ENCODE measurements around the gene ZAR1L.

DNA sequence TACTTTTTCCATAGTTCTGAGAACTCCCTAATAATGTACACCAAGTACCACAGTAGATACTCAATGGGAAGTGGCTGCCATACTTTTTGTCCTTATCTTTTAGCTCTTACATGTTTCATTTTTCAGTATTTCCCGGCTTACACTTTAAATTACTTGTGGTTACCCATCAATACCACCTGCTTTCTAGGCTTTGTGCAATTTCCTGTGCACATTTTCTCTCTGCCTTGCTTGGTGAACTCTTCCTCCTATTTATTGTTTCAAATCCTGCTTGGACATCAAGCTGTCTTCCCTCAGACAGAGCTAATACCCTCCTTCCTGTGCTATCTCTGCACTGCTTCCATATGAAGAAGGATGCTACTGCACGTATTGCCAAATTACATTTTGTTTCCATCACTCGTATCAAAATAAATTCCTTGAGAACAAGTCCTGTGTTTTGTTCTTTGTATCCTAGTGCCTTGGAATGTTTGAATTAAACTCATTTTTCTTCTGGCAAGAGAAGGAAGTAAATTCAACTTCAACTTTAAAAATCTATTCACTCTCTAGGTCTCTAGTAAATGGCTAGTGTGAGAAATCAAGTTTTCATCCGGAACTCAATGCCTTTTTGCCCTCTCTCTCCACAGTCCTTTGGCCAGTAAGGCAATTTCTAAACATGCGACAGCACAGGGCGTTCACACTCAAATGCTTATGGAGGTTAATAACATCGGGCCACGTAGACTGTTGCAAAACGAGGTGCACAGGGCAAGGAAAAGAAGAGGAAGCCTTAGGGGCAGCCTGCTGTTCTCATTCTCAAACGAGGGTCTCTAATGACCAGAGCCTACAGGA lies 5.6 kb downstream of the ZAR1L start:
- TF ChIP-seq, protein P1, sequence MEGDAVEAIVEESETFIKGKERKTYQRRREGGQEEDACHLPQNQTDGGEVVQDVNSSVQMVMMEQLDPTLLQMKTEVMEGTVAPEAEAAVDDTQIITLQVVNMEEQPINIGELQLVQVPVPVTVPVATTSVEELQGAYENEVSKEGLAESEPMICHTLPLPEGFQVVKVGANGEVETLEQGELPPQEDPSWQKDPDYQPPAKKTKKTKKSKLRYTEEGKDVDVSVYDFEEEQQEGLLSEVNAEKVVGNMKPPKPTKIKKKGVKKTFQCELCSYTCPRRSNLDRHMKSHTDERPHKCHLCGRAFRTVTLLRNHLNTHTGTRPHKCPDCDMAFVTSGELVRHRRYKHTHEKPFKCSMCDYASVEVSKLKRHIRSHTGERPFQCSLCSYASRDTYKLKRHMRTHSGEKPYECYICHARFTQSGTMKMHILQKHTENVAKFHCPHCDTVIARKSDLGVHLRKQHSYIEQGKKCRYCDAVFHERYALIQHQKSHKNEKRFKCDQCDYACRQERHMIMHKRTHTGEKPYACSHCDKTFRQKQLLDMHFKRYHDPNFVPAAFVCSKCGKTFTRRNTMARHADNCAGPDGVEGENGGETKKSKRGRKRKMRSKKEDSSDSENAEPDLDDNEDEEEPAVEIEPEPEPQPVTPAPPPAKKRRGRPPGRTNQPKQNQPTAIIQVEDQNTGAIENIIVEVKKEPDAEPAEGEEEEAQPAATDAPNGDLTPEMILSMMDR (conservative IDR thresholded peaks at IDR 0.05; ENCODE audit: low read length) = no peak
- no peak for TF ChIP-seq EZH2phosphoT487 (IDR thresholded peaks at IDR 0.05; ENCODE audit: borderline replicate concordance)

Data from Loucy (cell line).